Thyroid gland (tissue), 4 donors: ENCODE data around the gene RAB40C.

Experiments
- POLR2A ChIP-seq, 2 donors: fragments of 450-650 bp; IDR thresholded peaks; one replicate each; pipeline ENCODE4 v1.6.1; 2017; ENCODE audit warnings: antibody characterized with exemption in 2 of 2, mild to moderate bottlenecking in 2 of 2, moderate library complexity in 1 of 2
- TF ChIP-seq, protein P1 (sequence below), 6 experiments: fragments of 200-600 bp in 3 of 6; fragments of 450-650 bp in 3 of 6; sonication (generic) in 3 of 6; IDR thresholded peaks; one replicate each; pipeline ENCODE4 v1.5.1; 2016 to 2019; ENCODE audit warnings: antibody characterized with exemption in 6 of 6, mild to moderate bottlenecking in 2 of 6, inconsistent platforms in 1 of 6, moderate library complexity in 1 of 6

DNA sequence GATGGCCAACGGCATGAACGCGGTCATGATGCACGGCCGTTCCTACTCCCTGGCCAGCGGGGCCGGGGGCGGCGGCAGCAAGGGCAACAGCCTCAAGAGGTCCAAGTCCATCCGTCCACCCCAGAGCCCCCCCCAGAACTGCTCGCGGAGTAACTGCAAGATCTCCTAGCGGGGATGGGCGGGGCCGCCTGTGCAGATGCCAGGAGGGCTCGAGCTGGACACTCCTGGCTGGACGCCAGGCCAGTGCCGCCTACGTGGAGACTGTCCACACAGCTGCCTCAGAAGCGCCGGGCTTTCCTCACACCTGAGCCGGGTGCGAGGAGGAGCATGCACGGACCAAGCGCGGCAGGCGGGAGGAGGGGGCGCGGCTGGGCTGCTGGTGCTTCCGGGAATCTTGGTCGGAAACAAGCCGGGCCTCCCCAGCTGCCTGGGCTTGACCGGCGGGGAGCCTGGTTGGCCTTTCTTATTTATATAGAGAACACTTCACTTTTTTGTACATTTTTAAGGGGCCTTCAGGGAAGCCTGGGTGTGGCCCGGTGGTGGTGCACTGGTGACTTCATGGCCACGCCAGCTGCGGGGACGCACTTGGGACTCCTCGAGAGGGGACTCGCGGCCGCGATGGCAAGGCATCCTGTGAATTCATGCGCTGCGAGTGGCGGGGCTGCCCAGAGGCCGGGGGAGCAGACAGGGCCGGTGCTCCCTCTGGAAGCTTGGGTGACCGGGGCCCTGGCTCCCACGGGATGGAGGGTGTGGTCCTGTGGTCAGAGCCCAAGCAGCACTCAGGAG is 37.8 kb downstream of the RAB40C start:
- TF ChIP-seq POLR2A (IDR thresholded peaks at IDR 0.05), result no peak
- TF ChIP-seq, protein P1, sequence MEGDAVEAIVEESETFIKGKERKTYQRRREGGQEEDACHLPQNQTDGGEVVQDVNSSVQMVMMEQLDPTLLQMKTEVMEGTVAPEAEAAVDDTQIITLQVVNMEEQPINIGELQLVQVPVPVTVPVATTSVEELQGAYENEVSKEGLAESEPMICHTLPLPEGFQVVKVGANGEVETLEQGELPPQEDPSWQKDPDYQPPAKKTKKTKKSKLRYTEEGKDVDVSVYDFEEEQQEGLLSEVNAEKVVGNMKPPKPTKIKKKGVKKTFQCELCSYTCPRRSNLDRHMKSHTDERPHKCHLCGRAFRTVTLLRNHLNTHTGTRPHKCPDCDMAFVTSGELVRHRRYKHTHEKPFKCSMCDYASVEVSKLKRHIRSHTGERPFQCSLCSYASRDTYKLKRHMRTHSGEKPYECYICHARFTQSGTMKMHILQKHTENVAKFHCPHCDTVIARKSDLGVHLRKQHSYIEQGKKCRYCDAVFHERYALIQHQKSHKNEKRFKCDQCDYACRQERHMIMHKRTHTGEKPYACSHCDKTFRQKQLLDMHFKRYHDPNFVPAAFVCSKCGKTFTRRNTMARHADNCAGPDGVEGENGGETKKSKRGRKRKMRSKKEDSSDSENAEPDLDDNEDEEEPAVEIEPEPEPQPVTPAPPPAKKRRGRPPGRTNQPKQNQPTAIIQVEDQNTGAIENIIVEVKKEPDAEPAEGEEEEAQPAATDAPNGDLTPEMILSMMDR (IDR thresholded peaks at IDR 0.05), result no peak
